Tibial artery (tissue), 4 donors: Measurements from ENCODE around the gene PICK1.
A peak's percentile ranks its signal among the peaks of the same experiment; 100 is the strongest.

Experiments used
- DNase-seq, 2 donors: peaks; one replicate each; pipeline ENCODE4 v3.0.0-alpha.2; 2019
- H3K27ac ChIP-seq, 2 donors: fragments of 200-600 bp; sonication (generic) in 1 of 2; 1 replicate in 1 of 2; 2 replicates in 1 of 2; pipeline ENCODE4 v1.5.1; 2018 to 2019; ENCODE audit warnings: mild to moderate bottlenecking in 1 of 2
- H3K27me3 ChIP-seq, 2 donors: fragments of 200-600 bp; sonication (generic) in 1 of 2; one replicate each; pipeline versions ENCODE4 v1.5.1 to v1.6.0; 2016 to 2019
- H3K36me3 ChIP-seq, 3 donors: fragments of 200-600 bp; sonication (generic) in 2 of 3; one replicate each; pipeline ENCODE4 v1.5.1; 2016 to 2019; ENCODE audit warnings: mild to moderate bottlenecking in 2 of 3
- H3K4me1 ChIP-seq, 4 donors: fragments of 200-600 bp; sonication (generic) in 2 of 4; 1 replicate in 3 of 4; 2 replicates in 1 of 4; pipeline ENCODE4 v1.5.1; 2016 to 2019
- H3K4me3 ChIP-seq, 2 donors: fragments of 200-600 bp; sonication (generic) in 1 of 2; 1 replicate in 1 of 2; 2 replicates in 1 of 2; pipeline ENCODE4 v1.5.1; 2018 to 2019; ENCODE audit warnings: mild to moderate bottlenecking in 2 of 2
- H3K9me3 ChIP-seq, 3 donors: fragments of 200-600 bp; sonication (generic) in 1 of 3; one replicate each; pipeline ENCODE4 v1.5.1; 2016 to 2019
- intact Hi-C: fragments of 100-400 bp; cut with DNase I; formaldehyde crosslinking; loops from one replicate; pipeline ENCODE4 v1.15.0; 2023; ENCODE audit warnings: low total_unique reads
- TF ChIP-seq, protein P1 (sequence below), 2 experiments: fragments of 200-600 bp in 1 of 2; fragments of 450-650 bp in 1 of 2; IDR thresholded peaks; one replicate each; pipeline ENCODE4 v1.5.1; 2017 to 2019; ENCODE audit warnings: antibody characterized with exemption in 2 of 2, mild to moderate bottlenecking in 1 of 2, moderate library complexity in 1 of 2

PICK1 gene

GRCh38 chr22:38088629-38089473 lies 31.6 kb downstream of the PICK1 start:
- peaks cover 0 to 28% of the 10 kb centered on the region in 2 donors for H3K27me3 ChIP-seq
- peaks cover 0 to 13% (median 11%) of the 10 kb centered on the region in 4 donors for H3K4me1 ChIP-seq
- no peak for DNase-seq
- H3K36me3 ChIP-seq: peaks cover 0 to 21% (median 17%) of the 10 kb centered on the region in 3 donors
- H3K27ac ChIP-seq: no peak overlapping the region
- no peaks in the 10 kb centered on the region for H3K9me3 ChIP-seq
- intact Hi-C loops: no loop called here
- TF ChIP-seq, protein P1, sequence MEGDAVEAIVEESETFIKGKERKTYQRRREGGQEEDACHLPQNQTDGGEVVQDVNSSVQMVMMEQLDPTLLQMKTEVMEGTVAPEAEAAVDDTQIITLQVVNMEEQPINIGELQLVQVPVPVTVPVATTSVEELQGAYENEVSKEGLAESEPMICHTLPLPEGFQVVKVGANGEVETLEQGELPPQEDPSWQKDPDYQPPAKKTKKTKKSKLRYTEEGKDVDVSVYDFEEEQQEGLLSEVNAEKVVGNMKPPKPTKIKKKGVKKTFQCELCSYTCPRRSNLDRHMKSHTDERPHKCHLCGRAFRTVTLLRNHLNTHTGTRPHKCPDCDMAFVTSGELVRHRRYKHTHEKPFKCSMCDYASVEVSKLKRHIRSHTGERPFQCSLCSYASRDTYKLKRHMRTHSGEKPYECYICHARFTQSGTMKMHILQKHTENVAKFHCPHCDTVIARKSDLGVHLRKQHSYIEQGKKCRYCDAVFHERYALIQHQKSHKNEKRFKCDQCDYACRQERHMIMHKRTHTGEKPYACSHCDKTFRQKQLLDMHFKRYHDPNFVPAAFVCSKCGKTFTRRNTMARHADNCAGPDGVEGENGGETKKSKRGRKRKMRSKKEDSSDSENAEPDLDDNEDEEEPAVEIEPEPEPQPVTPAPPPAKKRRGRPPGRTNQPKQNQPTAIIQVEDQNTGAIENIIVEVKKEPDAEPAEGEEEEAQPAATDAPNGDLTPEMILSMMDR (IDR thresholded peaks at IDR 0.05): no peak
- peak overlapping the region; percentile 3 to 37 for H3K4me3 ChIP-seq

GRCh38 chr22:38089474-38089851 lies 32.3 kb downstream of the PICK1 start:
- Histone ChIP-seq H3K27me3 (peaks cover 0 to 28% of the 10 kb centered on the region in 2 donors), H3K4me1 (peaks cover 0 to 13% (median 11%) of the 10 kb centered on the region in 4 donors), H3K9me3 (no peaks in the 10 kb centered on the region), H3K36me3 (peaks cover 0 to 21% (median 17%) of the 10 kb centered on the region in 3 donors), H3K27ac (no peak overlapping the region), H3K4me3 (peak overlapping the region in 1 of 2 donors; percentile 3)
- DNase-seq: no peak
- TF ChIP-seq, protein P1 (IDR thresholded peaks at IDR 0.05): no peak
- intact Hi-C loops: no loop called here

DNA sequence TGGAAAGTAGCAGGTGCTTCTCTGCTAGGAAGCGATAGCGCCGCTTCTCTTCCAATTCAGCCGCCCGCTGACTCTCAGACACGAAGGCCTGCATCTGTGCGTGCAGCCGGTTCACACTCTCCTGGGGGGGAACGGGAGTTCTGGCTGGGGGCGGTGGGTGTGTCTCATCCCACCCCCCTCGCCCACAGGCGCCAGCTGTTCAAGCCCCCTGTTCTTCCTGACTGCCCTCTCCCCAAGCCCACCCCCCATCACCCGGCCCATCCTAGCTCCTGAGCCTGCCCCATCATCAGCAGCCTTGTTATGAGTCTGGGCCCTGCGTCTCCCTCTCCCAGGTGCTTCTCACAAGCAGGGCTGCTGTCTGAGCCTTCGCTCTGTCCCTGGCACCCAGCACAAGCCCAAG lies 39.9 kb downstream of the PICK1 start:
- H3K9me3 ChIP-seq: no peaks in the 10 kb centered on the region
- intact Hi-C loops: no loop called here
- no peaks in the 10 kb centered on the region for H3K27me3 ChIP-seq
- no peak for DNase-seq
- TF ChIP-seq, protein P1 (IDR thresholded peaks at IDR 0.05): no peak
- H3K4me1 ChIP-seq: peaks cover 0 to 16% (median 8%) of the 10 kb centered on the region in 4 donors
- H3K4me3 ChIP-seq: no peak overlapping the region
- no peaks in the 10 kb centered on the region for H3K36me3 ChIP-seq
- H3K27ac ChIP-seq: no peak overlapping the region

- H3K27me3 ChIP-seq: no peaks in the 10 kb centered on the region
- no peak for DNase-seq
- H3K4me3 ChIP-seq: no peak overlapping the region
- H3K9me3 ChIP-seq: no peaks in the 10 kb centered on the region
- H3K27ac ChIP-seq: peak overlapping the region in 1 of 2 donors; percentile 26
- TF ChIP-seq, protein P1 (IDR thresholded peaks at IDR 0.05): peak; percentile 9 to 15
- H3K4me1 ChIP-seq: peaks cover 0 to 16% (median 8%) of the 10 kb centered on the region in 4 donors
- intact Hi-C loops: no loop called here
- H3K36me3 ChIP-seq: no peaks in the 10 kb centered on the region
Observed at GRCh38 chr22:38097557-38098409, 40.6 kb downstream of the PICK1 start.

DNA sequence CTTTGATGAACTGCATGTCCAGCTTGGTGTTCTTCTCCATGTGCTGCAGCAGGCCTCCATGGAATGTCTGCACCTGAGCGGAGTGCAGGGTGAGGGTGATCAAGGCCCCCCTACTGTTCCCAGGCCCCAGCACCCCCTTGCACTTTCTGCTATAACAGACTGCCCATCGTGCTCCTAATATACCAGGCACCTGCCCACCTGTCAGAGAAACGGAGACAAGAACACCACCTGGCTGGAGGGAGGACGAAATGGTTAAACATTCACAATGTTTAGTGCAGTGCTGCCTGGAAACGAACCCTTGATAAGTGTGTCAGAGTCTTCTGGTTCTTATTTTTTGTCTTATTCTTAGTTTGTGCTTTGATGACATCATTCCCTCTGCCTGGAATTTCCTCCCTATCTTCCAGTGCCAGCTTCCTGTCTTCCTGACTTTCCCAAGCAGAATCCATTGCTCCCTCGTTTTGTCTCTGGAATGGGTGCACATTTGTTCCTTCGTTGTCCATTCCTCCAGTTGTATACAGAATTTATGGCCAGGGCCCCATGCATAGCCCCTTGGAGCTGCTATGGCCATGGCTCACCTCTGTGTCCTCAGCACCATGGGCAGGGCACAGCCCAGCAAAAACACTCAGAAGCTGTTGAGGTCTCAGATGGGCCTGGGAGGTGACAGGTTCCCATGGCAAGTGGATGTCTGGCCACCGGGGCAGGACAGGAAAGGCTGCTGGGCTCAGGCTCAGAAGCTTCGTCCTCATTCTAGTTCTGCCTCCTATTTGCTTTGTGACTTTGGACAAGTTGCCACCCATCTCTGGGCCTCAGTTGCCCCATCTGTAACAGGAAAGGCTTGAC lies 41.4 kb downstream of the PICK1 start:
- Histone ChIP-seq H3K4me3 (no peak overlapping the region), H3K4me1 (peaks cover 0 to 16% (median 8%) of the 10 kb centered on the region in 4 donors), H3K27ac (peak overlapping the region in 1 of 2 donors; percentile 26), H3K27me3 (no peaks in the 10 kb centered on the region), H3K9me3 (no peaks in the 10 kb centered on the region), H3K36me3 (no peaks in the 10 kb centered on the region)
- intact Hi-C loops: no loop called here
- no peak for DNase-seq
- TF ChIP-seq, protein P1 (IDR thresholded peaks at IDR 0.05): no peak
